Esophagus squamous epithelium (tissue), 5 donors: Measurements from ENCODE around the gene RTF1. TPM values are rescaled to one million over a fixed set of nuclear protein-coding genes. Genes with fewer than 3 reads are reported as not detected.
"Not testable (repeated sequence)": the region's sequence is repeated elsewhere in the genome, so short reads cannot be mapped to it uniquely, and the experiment has no call there.

Experiments used
- DNase-seq: peaks from one replicate; lab custom pipeline; 2025; lab: John Stamatoyannopoulos, UW
- H3K27ac ChIP-seq, 4 donors: fragments of 200-600 bp; sonication (generic); one replicate each; pipeline ENCODE4 v1.5.1; 2016 to 2019; ENCODE audit warnings: mild to moderate bottlenecking in 1 of 4
- H3K27me3 ChIP-seq, 4 donors: fragments of 200-600 bp; sonication (generic); 1 replicate in 3 of 4; 2 replicates in 1 of 4; pipeline versions ENCODE4 v1.5.1 to v1.6.0; 2017 to 2021; ENCODE audit warnings: antibody characterized with exemption in 1 of 4
- H3K36me3 ChIP-seq, 3 donors: fragments of 200-600 bp; sonication (generic); one replicate each; pipeline ENCODE4 v1.5.1; 2016 to 2019
- H3K4me1 ChIP-seq, 3 donors: fragments of 200-600 bp; sonication (generic); one replicate each; pipeline ENCODE4 v1.5.1; 2017 to 2019
- H3K4me3 ChIP-seq, 4 donors: fragments of 200-600 bp; sonication (generic); 1 replicate in 3 of 4; 2 replicates in 1 of 4; pipeline ENCODE4 v1.5.1; 2016 to 2019; ENCODE audit warnings: mild to moderate bottlenecking in 2 of 4, moderate library complexity in 1 of 4
- H3K9me3 ChIP-seq, 3 donors: fragments of 200-600 bp; sonication (generic); one replicate each; pipeline ENCODE4 v1.5.1; 2016 to 2019
- POLR2A ChIP-seq, 4 donors: fragments of 450-650 bp; IDR thresholded peaks; one replicate each; pipeline ENCODE4 v1.6.1; 2017; ENCODE audit warnings: antibody characterized with exemption in 4 of 4, mild to moderate bottlenecking in 4 of 4, moderate library complexity in 3 of 4
- WGBS, 2 donors: methylation state at CpG; one replicate each; pipeline ENCODE4 v1.1.5; 2018; 5-methylcytosine and 5-hydroxymethylcytosine counted together
- intact Hi-C: fragments of 100-400 bp; cut with DNase I; formaldehyde crosslinking; loops from one replicate; pipeline ENCODE4 v1.15.0; 2022
- total RNA-seq, 4 donors: library from RNA; depleted of rRNA; stranded (reverse); fragments of >200 nt; gene quantifications; one replicate each; pipeline ENCODE4 v1.1.0, GENCODE V29; 2016
- TF ChIP-seq, protein P1 (sequence below), 6 experiments: fragments of 450-650 bp in 4 of 6; fragments of 200-600 bp in 2 of 6; sonication (generic) in 2 of 6; IDR thresholded peaks; one replicate each; pipeline ENCODE4 v1.5.1; 2016 to 2019; ENCODE audit warnings: antibody characterized with exemption in 6 of 6, mild to moderate bottlenecking in 4 of 6, moderate library complexity in 4 of 6
- donor health status: DM: yes; HTN: yes; CAD: no.

RTF1 gene
- total RNA-seq, 4 donors from 2014 or later: 23.3 to 41.6 (median 33.6) TPM

DNA sequence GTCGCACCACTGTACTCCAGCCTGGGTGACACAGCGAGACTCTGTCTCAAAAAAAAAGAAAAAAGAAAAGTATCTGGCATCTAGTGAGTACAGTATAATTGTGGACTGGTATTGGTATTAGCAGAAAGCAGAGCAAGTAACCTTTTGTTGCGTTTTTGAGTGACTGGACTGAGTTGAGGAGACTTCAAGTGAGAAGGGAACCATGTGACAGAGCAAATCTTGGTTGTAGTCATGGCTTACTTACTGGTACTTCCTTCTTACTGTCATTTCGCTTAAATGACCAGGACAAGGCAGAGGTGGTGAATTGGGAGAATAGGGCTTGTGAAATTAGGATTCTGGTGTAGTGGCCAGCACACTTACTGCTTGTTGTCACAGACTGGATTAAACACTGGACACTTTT lies 20.6 kb downstream of the RTF1 start:
- TF ChIP-seq POLR2A (IDR thresholded peaks at IDR 0.05): no peak
- TF ChIP-seq, protein P1, sequence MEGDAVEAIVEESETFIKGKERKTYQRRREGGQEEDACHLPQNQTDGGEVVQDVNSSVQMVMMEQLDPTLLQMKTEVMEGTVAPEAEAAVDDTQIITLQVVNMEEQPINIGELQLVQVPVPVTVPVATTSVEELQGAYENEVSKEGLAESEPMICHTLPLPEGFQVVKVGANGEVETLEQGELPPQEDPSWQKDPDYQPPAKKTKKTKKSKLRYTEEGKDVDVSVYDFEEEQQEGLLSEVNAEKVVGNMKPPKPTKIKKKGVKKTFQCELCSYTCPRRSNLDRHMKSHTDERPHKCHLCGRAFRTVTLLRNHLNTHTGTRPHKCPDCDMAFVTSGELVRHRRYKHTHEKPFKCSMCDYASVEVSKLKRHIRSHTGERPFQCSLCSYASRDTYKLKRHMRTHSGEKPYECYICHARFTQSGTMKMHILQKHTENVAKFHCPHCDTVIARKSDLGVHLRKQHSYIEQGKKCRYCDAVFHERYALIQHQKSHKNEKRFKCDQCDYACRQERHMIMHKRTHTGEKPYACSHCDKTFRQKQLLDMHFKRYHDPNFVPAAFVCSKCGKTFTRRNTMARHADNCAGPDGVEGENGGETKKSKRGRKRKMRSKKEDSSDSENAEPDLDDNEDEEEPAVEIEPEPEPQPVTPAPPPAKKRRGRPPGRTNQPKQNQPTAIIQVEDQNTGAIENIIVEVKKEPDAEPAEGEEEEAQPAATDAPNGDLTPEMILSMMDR (IDR thresholded peaks at IDR 0.05): no peak
- no peak for DNase-seq
- Histone ChIP-seq H3K36me3 (peaks cover 5 to 70% (median 6%) of the 10 kb centered on the region in 3 donors), H3K27ac (no peak overlapping the region), H3K9me3 (no peaks in the 10 kb centered on the region), H3K4me3 (no peak overlapping the region), H3K4me1 (no peaks in the 10 kb centered on the region), H3K27me3 (no peaks in the 10 kb centered on the region)
- WGBS, 2 donors: 93 to 97% methylated on average over 4 of the region's 4 CpGs
- intact Hi-C loops: no loop called here

DNA sequence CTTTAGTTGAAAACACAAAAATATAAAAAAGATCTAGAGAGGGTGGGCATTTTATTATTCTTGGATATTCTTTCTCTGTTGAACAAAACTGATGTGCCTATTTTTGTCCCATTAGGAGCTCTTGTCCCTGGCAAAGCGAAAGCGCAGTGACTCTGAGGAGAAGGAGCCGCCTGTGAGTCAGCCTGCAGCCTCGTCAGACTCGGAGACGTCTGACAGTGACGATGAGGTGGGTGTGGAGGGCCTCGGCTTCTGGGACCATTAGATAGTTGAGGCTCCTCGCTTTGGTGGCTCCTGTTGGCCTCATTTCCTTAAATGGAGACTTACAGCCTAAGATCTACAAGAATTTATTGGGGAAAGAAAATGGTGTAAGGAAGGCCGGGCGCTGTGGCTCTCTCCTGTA lies 21.3 kb downstream of the RTF1 start:
- intact Hi-C loops: no loop called here
- WGBS, 2 donors: 92 to 98% methylated on average over 9 to 11 of the region's 11 CpGs
- TF ChIP-seq, protein P1 (IDR thresholded peaks at IDR 0.05): no peak
- TF ChIP-seq POLR2A (IDR thresholded peaks at IDR 0.05): no peak

DNA sequence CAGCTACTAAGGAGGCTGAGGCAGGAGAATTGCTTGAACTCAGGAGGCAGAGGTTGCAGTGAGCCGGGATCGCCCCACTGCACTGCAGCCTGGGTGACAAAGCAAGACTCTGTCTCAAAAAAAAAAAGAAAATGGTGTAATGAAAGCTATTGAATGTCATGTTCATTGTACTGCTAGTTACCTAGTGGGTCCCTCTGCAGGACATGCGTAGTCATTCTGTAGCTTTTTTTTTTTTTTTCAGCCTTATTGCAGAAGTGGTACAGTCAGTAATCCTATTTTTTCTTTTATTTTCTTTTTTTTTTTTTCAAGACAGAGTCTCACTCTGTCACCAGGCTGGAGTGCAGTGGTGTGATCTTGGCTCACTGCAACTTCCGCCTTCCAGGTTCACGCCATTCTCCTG lies 21.9 kb downstream of the RTF1 start:
- H3K9me3 ChIP-seq, intact Hi-C loops, H3K4me3 ChIP-seq, H3K27ac ChIP-seq, H3K27me3 ChIP-seq, DNase-seq, H3K4me1 ChIP-seq: not testable (repeated sequence)
- 89 to 98% methylated on average over 5 of the region's 5 CpGs for WGBS, 2 donors
- peaks cover 5 to 70% (median 6%) of the 10 kb centered on the region in 3 donors for H3K36me3 ChIP-seq

More for the DNA sequence above, 21.3 kb downstream of the RTF1 start:
- no peaks in the 10 kb centered on the region for H3K4me1 ChIP-seq
- H3K27me3 ChIP-seq: no peaks in the 10 kb centered on the region
- H3K4me3 ChIP-seq: no peak overlapping the region
- H3K9me3 ChIP-seq: no peaks in the 10 kb centered on the region
- H3K27ac ChIP-seq: no peak overlapping the region
- no peak for DNase-seq
- H3K36me3 ChIP-seq: peaks cover 5 to 70% (median 6%) of the 10 kb centered on the region in 3 donors

DNA sequence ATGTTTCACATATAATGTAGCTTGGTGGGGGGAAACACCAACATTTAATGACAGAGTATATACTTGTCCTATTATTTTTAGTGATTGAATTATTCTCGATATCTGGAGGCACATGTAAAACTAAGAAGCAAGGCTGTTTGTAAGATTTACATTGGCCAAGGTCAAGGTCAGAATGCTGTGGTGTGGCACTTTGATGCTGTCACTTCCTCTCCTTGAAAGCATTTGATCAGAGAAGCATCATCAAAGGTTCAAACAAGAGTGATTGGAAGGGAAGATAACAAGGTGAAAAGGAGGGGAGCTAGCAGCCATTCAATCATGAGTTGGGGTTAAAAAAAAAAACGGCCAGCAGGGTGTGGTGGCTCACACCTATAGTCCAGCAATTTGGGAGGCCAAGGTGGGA lies 26.4 kb downstream of the RTF1 start:
- no peaks in the 10 kb centered on the region for H3K4me1 ChIP-seq
- DNase-seq: no peak
- no peak overlapping the region for H3K4me3 ChIP-seq
- TF ChIP-seq, protein P1 (IDR thresholded peaks at IDR 0.05): no peak
- TF ChIP-seq POLR2A (IDR thresholded peaks at IDR 0.05): no peak
- no peaks in the 10 kb centered on the region for H3K9me3 ChIP-seq
- H3K27me3 ChIP-seq: no peaks in the 10 kb centered on the region
- peaks cover 5 to 99% (median 6%) of the 10 kb centered on the region in 3 donors for H3K36me3 ChIP-seq
- intact Hi-C loops: no loop called here
- no peak overlapping the region for H3K27ac ChIP-seq
- 80 to 86% methylated on average over 2 of the region's 2 CpGs for WGBS, 2 donors

DNA sequence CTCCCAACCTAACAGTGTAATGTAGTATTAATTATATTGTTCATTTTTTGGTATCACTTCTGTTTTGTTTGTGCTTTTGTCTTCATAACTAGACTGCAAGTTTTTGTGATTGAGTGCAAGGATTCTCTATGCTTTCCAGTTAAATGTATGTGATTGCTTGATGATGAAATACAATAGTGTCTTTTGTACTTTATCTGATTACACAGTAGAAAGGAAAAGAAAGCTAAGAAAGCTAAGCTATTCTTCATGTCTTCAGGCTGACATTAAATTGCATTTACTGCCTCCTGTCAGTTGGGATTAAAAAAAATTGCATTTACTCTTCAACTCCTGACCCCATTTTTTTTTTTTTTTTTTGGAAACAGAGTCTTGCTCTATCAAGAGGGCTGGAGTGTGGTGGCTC lies 28.5 kb downstream of the RTF1 start:
- DNase-seq: no peak
- intact Hi-C loops: no loop called here
- no peak overlapping the region for H3K27ac ChIP-seq
- H3K27me3 ChIP-seq: no peaks in the 10 kb centered on the region
- TF ChIP-seq POLR2A (IDR thresholded peaks at IDR 0.05): no peak
- TF ChIP-seq, protein P1 (IDR thresholded peaks at IDR 0.05): no peak
- H3K4me1 ChIP-seq: no peaks in the 10 kb centered on the region
- H3K36me3 ChIP-seq: peaks cover 0 to 81% (median 6%) of the 10 kb centered on the region in 3 donors
- H3K4me3 ChIP-seq: no peak overlapping the region
- H3K9me3 ChIP-seq: no peaks in the 10 kb centered on the region
